ENCODE data around the gene SCARF2.
"Not testable (repeated sequence)": the region's sequence is repeated elsewhere in the genome, so short reads cannot be mapped to it uniquely, and the experiment has no call there.

SCARF2 gene

GRCh38 chr22:20451920-20452319 is 14.3 kb upstream of the SCARF2 start:
- in situ Hi-C loops (cut with MboI; ENCODE audit: low pct_unique_long_range_greater_than_20kb, low sequenced_read_pairs, unreplicated experiment) = no loop called here

GRCh38 chr22:20451129-20451778 is 13.6 kb upstream of the SCARF2 start:
- DNase-seq (ENCODE audit: low spot score); in situ Hi-C loops (cut with MboI; ENCODE audit: low pct_unique_long_range_greater_than_20kb, low sequenced_read_pairs, unreplicated experiment): not testable (repeated sequence)

More at GRCh38 chr22:20451920-20452319, 14.3 kb upstream of the SCARF2 start:
- TF ChIP-seq CTCF (IDR thresholded peaks at IDR 0.05; ENCODE audit: extremely low read depth, insufficient read depth, missing control alignments) = no peak
- no peak for DNase-seq (ENCODE audit: low spot score)

- no peak for TF ChIP-seq CTCF (IDR thresholded peaks at IDR 0.05; ENCODE audit: extremely low read depth, insufficient read depth, missing control alignments)
- no peak for DNase-seq (ENCODE audit: low spot score)
- in situ Hi-C loops (cut with MboI; ENCODE audit: low pct_unique_long_range_greater_than_20kb, low sequenced_read_pairs, unreplicated experiment) = no loop called here
Observed at GRCh38 chr22:20450551-20450906, 12.9 kb upstream of the SCARF2 start.

GRCh38 chr22:20449819-20450550 is 12.4 kb upstream of the SCARF2 start:
- in situ Hi-C loops (cut with MboI; ENCODE audit: low pct_unique_long_range_greater_than_20kb, low sequenced_read_pairs, unreplicated experiment) = no loop called here
- no peak for DNase-seq (ENCODE audit: low spot score)
- TF ChIP-seq CTCF (IDR thresholded peaks at IDR 0.05; ENCODE audit: extremely low read depth, insufficient read depth, missing control alignments) = no peak

GRCh38 chr22:20448630-20449029 is 11.0 kb upstream of the SCARF2 start:
- TF ChIP-seq CTCF (IDR thresholded peaks at IDR 0.05; ENCODE audit: extremely low read depth, insufficient read depth, missing control alignments) = no peak
- no peak for DNase-seq (ENCODE audit: low spot score)
- in situ Hi-C loops (cut with MboI; ENCODE audit: low pct_unique_long_range_greater_than_20kb, low sequenced_read_pairs, unreplicated experiment) = no loop called here

GRCh38 chr22:20446383-20446970 is 8.9 kb upstream of the SCARF2 start:
- no peak for DNase-seq (ENCODE audit: low spot score)
- in situ Hi-C loops (cut with MboI; ENCODE audit: low pct_unique_long_range_greater_than_20kb, low sequenced_read_pairs, unreplicated experiment) = no loop called here
- TF ChIP-seq CTCF (IDR thresholded peaks at IDR 0.05; ENCODE audit: extremely low read depth, insufficient read depth, missing control alignments) = no peak

GRCh38 chr22:20444325-20444724 is 6.7 kb upstream of the SCARF2 start:
- no peak for DNase-seq (ENCODE audit: low spot score)
- in situ Hi-C loops (cut with MboI; ENCODE audit: low pct_unique_long_range_greater_than_20kb, low sequenced_read_pairs, unreplicated experiment) = no loop called here

More at GRCh38 chr22:20444325-20444724, 6.7 kb upstream of the SCARF2 start:
- no peak for TF ChIP-seq CTCF (IDR thresholded peaks at IDR 0.05; ENCODE audit: extremely low read depth, insufficient read depth, missing control alignments)

Measured in GM13977 (cell line).